Measurements from ENCODE around the gene PHETA1. TPM values are rescaled to one million over a fixed set of nuclear protein-coding genes. Genes with fewer than 3 reads are reported as not detected.

Gene PHETA1, protein sequence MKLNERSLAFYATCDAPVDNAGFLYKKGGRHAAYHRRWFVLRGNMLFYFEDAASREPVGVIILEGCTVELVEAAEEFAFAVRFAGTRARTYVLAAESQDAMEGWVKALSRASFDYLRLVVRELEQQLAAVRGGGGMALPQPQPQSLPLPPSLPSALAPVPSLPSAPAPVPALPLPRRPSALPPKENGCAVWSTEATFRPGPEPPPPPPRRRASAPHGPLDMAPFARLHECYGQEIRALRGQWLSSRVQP
- 7.1 and 10.1 TPM in 2 replicates for total RNA-seq (2014; rRNA removed; shearing (Covaris generic))

DNA sequence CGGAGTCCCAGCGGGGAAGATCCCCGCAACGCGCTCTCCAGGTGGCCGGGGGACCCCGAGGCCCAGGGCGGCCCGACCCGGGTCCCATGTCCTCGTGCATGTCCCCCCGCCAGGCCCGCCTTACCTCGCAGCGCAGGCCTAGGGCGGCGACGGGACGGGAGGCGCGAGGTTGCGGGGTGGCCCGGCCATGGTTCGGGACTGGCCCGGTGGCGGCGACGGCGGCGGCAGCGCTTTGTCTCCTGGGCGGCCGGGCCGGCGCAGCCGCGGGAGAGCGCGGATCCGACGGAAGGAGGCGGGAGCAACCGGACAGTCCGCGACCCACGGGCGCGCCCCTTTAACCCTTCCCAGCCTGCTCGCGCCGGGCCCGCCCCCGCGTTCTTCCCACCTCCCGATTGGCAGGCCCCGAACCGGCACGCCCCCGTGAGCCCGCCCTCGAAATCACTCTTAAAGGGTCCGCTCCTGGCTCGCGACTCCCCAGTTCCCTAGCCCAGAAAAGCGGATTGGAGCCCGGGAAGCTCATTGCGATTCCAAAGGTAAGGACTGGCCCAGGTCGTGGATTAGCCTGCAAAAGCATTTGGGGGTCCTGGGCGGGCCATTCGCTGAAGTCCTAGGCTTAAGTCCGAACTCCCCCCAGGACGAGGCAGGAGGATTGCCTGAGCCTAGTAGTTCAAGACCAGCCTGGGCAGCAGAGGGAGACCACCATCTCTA is at the start of gene PHETA1:
PHETA1 (minus strand) TSS at position 308 of the 708 bp plus-strand sequence. CDS start 5,668 bp downstream, outside the sequence.
- peaks cover 2% of the 10 kb centered on the region for H3K36me3 ChIP-seq (replicated peaks; ENCODE audit: control insufficient read depth, insufficient read depth, low read length)
- DNase-seq: peak; percentile 98
- H3K27me3 ChIP-seq (ENCODE audit: control insufficient read depth, insufficient read depth, low read length): peaks cover 8% of the 10 kb centered on the region
- peak within 1 kb of the TSS; percentile 87 for H3K4me3 ChIP-seq (ENCODE audit: insufficient read depth, low read depth, low read length)

DNA sequence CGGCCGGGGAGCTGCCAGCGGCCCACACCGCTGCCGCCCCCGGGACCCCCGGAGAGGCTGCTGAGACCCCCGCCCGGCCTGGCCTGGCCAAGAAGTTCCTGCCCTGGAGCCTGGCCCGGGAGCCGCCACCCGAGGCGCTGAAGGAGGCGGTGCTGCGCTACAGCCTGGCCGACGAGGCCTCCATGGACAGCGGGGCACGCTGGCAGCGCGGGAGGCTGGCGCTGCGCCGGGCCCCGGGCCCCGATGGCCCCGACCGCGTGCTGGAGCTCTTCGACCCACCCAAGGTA is 49.6 kb upstream of the PHETA1 start:
- Histone ChIP-seq H3K4me3 (ENCODE audit: insufficient read depth, low read depth, low read length) (no peak overlapping the region), H3K36me3 (replicated peaks; ENCODE audit: control insufficient read depth, insufficient read depth, low read length) (peaks cover 5% of the 10 kb centered on the region), H3K27me3 (ENCODE audit: control insufficient read depth, insufficient read depth, low read length) (no peaks in the 10 kb centered on the region)
- DNase-seq: no peak

DNA sequence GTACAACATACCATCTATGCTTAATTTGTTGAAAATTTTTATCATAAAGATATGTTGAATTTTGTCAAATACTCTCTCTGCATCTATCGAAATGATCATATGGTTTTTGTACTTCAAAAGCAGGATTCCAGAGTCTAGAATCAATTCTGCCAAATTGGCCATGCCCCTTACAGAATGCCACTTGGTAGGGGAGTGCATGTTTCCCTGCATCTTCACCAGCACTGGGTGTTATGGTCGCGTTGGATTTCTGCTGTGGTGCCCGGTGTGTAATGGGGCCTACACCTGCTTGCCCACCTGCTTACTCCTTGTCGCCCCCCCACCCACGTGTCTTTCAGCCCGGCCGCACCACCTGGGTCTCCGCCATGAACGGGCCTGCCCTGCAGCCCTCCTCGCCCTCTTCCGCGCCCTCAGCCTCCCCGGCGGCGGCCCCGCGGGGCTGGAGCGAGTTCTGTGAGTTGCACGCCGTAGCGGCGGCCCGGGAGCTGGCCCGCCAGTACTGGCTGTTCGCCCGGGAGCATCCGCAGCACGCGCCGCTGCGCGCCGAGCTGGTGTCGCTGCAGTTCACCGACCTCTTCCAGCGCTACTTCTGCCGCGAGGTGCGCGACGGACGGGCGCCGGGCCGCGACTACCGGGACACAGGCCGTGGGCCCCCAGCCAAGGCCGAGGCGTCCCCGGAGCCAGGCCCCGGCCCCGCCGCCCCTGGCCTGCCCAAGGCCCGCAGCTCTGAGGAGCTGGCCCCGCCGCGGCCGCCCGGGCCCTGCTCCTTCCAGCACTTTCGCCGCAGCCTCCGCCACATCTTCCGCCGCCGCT is 49.1 kb upstream of the PHETA1 start:
- no peaks in the 10 kb centered on the region for H3K27me3 ChIP-seq (ENCODE audit: control insufficient read depth, insufficient read depth, low read length)
- H3K4me3 ChIP-seq (ENCODE audit: insufficient read depth, low read depth, low read length): no peak overlapping the region
- DNase-seq: peak; percentile 66
- H3K36me3 ChIP-seq (replicated peaks; ENCODE audit: control insufficient read depth, insufficient read depth, low read length): peaks cover 5% of the 10 kb centered on the region

DNA sequence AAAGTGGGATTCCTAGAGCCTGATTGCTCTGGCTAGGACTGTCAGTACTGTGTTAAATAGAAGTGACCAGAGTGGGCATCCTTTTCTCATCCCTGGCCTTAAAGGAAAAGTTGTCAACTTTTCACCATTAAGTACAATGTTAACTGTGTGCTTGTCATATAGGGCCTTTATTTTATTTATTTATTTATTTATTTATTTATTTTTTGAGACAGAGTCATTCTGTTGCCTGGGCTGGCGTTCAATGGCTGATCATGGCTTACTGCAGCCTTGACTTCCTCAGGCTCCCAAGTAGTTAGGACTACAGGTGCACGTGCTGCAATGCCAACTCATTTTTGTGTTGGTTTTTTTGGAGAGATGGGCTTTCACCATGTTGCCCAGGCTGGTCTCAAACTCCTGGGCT is 48.4 kb upstream of the PHETA1 start:
- Histone ChIP-seq H3K4me3 (ENCODE audit: insufficient read depth, low read depth, low read length) (no peak overlapping the region), H3K27me3 (ENCODE audit: control insufficient read depth, insufficient read depth, low read length) (no peaks in the 10 kb centered on the region), H3K36me3 (replicated peaks; ENCODE audit: control insufficient read depth, insufficient read depth, low read length) (peaks cover 5% of the 10 kb centered on the region)
- no peak for DNase-seq

DNA sequence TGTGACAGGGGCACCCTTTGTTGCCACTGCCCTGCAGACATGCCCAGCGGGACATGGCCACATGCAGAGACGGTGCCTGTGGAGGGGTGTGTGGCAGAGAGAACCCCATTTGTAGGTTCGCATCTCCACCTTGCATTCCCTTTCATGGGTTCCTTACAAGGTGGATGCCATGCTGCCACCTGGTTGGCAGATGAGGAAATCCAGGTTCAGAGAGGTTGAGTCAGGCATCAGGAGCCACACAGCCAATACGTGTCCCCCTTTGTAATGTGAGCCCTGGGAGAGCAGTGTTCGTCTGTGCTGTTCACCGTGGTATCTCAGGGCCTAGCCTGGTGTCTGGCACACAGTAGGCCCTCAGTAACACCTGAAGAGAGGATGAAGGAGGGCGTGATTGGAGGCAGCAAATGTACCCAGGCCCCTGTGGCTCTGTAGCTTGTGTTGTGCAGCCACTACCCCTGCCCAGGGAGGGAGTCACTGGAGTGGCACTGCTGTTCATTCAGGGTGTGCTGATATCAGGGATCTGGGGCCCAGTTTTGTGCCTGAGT is 45.9 kb upstream of the PHETA1 start:
- Histone ChIP-seq H3K36me3 (replicated peaks; ENCODE audit: control insufficient read depth, insufficient read depth, low read length) (peaks cover 2% of the 10 kb centered on the region), H3K4me3 (ENCODE audit: insufficient read depth, low read depth, low read length) (no peak overlapping the region), H3K27me3 (ENCODE audit: control insufficient read depth, insufficient read depth, low read length) (no peaks in the 10 kb centered on the region)
- DNase-seq: no peak

DNA sequence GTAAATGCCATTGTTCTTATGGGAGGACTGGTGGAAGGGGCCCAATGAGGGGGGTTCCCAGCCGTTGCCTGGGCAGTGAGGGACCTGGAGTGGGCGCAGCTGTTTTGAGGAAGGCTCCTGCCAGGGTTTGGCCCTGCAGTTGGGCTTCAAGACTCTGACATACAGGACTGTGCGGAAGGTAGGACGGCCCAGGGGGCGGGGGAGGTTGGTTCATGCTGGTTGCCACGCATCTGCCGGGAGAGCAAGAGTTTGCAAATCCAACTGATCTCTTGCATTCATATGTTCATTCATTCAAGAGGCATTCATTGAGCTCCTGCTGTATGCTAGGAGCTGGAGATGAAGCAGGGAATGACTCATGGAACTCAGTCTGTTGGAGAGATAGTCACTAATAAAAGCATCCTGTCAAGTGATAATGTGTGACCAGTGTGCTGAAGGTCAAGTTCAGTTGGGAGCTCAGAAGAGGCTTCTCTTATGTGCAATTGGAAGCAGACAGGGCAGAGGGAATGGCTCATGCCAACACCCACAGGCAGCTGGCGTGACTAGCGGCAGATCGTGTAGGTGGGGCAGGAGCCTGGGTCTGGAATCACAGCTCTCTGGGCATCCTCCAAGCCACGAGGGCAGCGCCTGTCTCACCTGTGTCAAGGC is 44.7 kb upstream of the PHETA1 start:
- no peaks in the 10 kb centered on the region for H3K27me3 ChIP-seq (ENCODE audit: control insufficient read depth, insufficient read depth, low read length)
- no peaks in the 10 kb centered on the region; the same call in 1 of the 2 replicates for H3K36me3 ChIP-seq (replicated peaks; ENCODE audit: control insufficient read depth, insufficient read depth, low read length)
- no peak overlapping the region for H3K4me3 ChIP-seq (ENCODE audit: insufficient read depth, low read depth, low read length)
- peak; percentile 64 for DNase-seq

DNA sequence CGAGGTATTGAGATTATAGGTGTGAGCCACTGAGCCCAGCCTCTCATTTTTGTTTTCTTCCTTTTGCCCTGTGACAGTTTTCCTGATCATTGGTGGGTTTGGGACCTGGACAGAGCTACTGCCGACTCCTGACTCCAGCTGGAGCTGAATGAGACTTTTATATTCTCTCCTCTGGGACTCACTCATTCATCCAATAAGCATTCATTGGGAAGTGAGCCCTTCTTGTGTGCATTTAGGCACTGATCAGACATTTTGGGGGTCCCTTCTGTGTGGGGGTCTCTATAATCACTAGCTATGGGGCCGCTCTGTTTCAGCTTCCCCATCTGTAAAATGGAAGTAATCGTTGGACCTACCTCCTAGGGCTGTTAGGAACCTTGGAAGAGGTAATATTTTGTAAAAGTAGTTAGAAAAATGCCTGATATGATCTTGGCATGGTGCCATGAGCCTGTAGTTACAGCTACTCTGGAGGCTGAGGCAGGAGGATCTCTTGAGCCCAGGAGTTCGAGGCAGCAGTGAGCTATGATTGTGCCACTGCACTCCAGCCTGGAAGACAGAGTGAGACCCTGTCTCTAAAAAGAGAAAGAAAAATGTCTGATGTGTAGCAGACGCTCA is 44.0 kb upstream of the PHETA1 start:
- H3K4me3 ChIP-seq (ENCODE audit: insufficient read depth, low read depth, low read length): no peak overlapping the region
- H3K27me3 ChIP-seq (ENCODE audit: control insufficient read depth, insufficient read depth, low read length): no peaks in the 10 kb centered on the region
- H3K36me3 ChIP-seq (replicated peaks; ENCODE audit: control insufficient read depth, insufficient read depth, low read length): no peaks in the 10 kb centered on the region; the same call in 1 of the 2 replicates
- no peak for DNase-seq

DNA sequence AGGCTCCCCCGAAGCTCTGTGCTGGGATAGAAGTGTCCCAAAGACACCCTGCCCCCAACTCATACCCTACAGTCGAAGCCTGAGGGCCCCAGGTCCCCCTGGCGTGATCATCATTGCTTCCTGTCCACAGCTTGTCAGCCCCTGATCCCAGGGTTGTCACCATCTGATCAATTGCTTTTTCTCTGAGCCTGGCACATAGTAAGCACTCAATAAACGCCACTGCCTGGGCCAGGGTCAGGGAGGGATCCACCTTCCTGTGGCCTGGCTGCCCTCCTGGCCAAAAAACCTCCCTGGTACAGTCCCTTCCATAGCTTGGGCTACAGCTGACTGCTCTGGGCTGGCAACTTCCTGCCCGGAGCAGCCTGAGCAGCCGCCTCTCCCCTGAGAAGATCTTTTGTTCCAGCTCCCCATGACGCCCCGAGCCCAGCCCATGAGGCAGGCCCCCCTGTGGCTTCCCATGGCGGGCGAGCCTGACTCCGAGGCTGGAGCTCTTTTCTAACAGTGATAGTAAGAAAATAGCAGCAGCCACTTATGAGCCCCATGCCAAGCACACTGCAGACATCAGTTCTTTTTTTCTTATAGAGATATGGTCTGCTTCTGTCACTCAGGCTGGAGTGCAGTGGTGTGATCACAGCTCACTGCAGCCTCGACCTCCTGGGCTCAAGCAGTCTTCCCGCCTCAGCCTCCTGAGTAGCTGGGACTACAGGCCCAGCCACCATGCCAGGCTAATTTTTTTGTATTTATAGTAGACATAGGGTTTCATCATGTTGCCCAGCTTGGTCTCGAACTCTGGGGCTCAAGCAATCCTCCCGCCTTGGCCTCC is 43.3 kb upstream of the PHETA1 start:
- H3K36me3 ChIP-seq (replicated peaks; ENCODE audit: control insufficient read depth, insufficient read depth, low read length): no peaks in the 10 kb centered on the region; the same call in 1 of the 2 replicates
- peak; percentile 89 for DNase-seq
- no peak overlapping the region for H3K4me3 ChIP-seq (ENCODE audit: insufficient read depth, low read depth, low read length)
- H3K27me3 ChIP-seq (ENCODE audit: control insufficient read depth, insufficient read depth, low read length): no peaks in the 10 kb centered on the region

DNA sequence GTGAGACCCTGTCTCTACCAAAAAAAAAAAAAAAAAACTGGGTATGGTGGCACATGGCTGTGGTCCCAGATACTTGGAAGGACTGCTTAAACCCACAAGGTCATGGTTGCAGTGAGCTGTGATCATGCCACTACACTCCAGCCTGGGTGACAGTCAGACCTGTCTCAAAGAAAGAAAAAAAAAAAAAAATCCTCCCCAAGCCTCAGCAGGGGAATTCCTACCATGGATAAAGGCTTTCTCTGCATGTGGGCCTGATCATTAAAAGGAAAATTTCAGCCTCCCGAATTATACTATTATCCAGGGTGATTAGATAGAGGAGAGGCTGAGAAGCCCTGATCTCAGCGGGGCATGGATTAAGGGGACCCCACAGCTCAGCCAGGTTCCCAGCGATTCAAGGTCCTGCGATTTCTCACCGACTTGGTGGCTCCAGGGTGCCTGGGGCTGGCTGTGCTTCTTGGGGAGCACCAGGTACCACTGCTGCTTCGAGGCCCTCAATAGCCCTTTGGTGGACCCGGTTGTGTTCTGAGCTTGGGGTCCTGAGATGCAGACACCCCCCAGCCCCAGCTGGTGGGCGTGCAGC is 42.4 kb upstream of the PHETA1 start:
- H3K4me3 ChIP-seq (ENCODE audit: insufficient read depth, low read depth, low read length): no peak overlapping the region
- H3K36me3 ChIP-seq (replicated peaks; ENCODE audit: control insufficient read depth, insufficient read depth, low read length): no peaks in the 10 kb centered on the region; the same call in 1 of the 2 replicates
- peak; percentile 56 for DNase-seq
- no peaks in the 10 kb centered on the region for H3K27me3 ChIP-seq (ENCODE audit: control insufficient read depth, insufficient read depth, low read length)

DNA sequence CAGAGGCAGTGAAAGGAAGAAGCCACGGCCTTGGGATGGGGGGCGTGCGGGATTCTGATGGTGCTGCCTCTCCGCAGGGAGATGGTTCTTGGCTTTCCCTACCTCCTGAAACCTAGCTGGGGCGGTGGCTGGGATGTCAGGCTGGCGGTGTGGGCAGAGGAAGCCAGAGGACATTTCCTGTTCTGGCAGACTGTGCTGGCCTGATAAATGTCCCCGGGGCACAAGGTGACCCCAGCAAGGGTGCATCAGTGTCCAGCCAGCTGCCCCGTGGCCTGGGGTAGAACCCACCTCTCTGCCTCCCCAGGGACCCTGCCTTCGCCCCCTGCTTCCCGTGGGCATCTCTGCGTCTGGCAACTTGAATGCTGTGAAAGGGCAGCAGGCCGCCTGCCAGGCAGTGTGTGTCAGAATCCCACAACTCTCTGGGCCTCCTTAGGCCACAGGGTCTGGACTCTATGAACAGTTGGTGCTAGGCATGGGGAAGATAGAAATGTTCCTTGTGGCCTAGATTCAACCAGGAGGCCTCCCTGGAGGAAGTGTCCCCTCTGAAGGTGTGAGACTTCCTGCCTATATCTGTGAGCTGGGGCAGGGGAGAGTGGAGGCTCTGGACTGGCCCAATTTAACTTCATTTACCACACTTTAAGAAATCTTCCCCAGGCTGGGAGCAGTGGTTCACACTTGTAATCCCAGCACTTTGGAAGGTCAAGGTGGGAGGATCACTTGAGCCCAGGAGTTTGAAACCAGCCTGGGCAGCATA is 41.7 kb upstream of the PHETA1 start:
- no peaks in the 10 kb centered on the region; the same call in 1 of the 2 replicates for H3K36me3 ChIP-seq (replicated peaks; ENCODE audit: control insufficient read depth, insufficient read depth, low read length)
- H3K4me3 ChIP-seq (ENCODE audit: insufficient read depth, low read depth, low read length): no peak overlapping the region
- peak; percentile 56 for DNase-seq
- H3K27me3 ChIP-seq (ENCODE audit: control insufficient read depth, insufficient read depth, low read length): no peaks in the 10 kb centered on the region

DNA sequence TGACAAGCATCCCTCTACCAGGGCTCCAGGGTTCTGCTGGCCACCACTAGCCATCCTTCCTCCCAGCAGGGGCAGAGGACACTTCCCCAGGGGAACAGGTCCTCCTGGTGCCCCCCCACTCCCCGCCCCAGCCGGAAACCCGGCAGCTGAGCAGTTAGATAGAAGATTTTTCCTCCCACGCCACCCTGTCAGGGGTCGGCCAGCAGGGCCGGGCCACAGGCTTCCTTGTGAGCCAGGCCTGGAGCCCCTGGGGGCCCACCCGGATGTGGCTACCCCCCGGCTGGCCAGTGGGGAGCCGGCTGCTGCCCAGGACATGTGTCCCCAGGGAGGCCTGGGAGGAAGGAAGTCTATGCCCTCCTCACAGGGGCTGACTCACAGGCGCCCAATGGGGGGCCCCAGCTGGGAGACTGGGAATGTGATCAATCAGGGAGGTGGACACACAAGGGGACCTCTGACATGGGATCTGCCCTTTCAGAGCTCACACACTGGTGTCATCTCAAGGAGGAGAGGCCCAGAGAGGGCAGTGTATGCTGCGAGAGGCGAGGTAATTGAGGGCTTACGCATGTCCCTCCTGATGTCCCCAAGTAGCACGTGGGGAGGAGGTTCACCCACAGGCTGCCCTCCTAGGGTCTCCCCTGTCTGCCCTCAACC is 41.0 kb upstream of the PHETA1 start:
- Histone ChIP-seq H3K4me3 (ENCODE audit: insufficient read depth, low read depth, low read length) (no peak overlapping the region), H3K36me3 (replicated peaks; ENCODE audit: control insufficient read depth, insufficient read depth, low read length) (no peaks in the 10 kb centered on the region; the same call in 1 of the 2 replicates)
- DNase-seq: peak; percentile 73

DNA sequence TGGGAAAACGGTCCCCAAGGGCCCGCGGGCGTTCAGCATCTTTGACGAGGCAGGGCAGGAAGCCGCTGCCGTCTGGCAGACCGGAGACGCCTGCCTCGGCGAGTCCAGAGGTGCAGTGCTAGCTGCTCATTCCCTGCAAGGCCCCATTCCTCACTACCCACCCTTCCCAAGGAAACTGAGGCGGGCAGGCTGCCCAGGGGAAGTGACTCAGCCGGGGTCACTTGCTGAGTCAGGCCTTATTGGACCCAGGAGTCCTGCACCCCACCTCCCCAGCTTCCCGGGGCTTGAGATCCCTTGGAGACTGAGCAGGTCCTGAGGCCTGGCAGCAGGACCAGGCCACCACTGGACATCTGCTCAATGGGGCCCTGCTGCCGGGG is 40.5 kb upstream of the PHETA1 start:
- Histone ChIP-seq H3K4me3 (ENCODE audit: insufficient read depth, low read depth, low read length) (no peak overlapping the region), H3K27me3 (ENCODE audit: control insufficient read depth, insufficient read depth, low read length) (no peaks in the 10 kb centered on the region), H3K36me3 (replicated peaks; ENCODE audit: control insufficient read depth, insufficient read depth, low read length) (no peaks in the 10 kb centered on the region; the same call in 1 of the 2 replicates)
- DNase-seq: no peak

More for the DNA sequence above, 41.0 kb upstream of the PHETA1 start:
- no peaks in the 10 kb centered on the region for H3K27me3 ChIP-seq (ENCODE audit: control insufficient read depth, insufficient read depth, low read length)

Measured in H7 (cell line).